Right lobe of liver (tissue), 4 donors: ENCODE measurements around the gene HNRNPUL2.

Source experiments
- POLR2A ChIP-seq: fragments of 450-650 bp; IDR thresholded peaks from one replicate; pipeline ENCODE4 v1.6.1; 2017; ENCODE audit warnings: antibody characterized with exemption, mild to moderate bottlenecking
- TF ChIP-seq, protein P1 (sequence below), 4 donors: fragments of 200-600 bp in 3 of 4; fragments of 450-650 bp in 1 of 4; IDR thresholded peaks; one replicate each; pipeline versions ENCODE4 v1.5.1 to v1.8.0; 2016 to 2022; ENCODE audit warnings: antibody characterized with exemption in 4 of 4, mild to moderate bottlenecking in 2 of 4
- donor health status: DM: no; HTN: no; CAD: no.
- donor health status: DM: no; HTN: no; CAD: no.
- donor health status: DM: no; HTN: yes; CAD: no.

DNA sequence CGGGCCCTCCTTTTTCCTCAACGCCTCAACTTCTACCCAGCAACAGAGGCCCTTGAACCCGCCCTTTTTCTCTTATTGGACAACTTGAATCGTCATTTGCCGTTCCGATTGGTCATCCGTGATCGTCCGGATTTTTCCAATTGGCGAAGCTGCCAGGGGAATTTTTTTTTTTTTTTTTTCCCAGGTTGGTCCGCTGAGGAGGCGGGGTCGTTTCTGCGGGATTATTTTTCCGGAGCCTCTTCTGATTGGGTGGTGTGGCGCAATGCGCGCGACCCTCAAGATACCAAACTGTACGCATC is 564 bp upstream of the HNRNPUL2 start:
- no peak for TF ChIP-seq POLR2A
- TF ChIP-seq, protein P1, sequence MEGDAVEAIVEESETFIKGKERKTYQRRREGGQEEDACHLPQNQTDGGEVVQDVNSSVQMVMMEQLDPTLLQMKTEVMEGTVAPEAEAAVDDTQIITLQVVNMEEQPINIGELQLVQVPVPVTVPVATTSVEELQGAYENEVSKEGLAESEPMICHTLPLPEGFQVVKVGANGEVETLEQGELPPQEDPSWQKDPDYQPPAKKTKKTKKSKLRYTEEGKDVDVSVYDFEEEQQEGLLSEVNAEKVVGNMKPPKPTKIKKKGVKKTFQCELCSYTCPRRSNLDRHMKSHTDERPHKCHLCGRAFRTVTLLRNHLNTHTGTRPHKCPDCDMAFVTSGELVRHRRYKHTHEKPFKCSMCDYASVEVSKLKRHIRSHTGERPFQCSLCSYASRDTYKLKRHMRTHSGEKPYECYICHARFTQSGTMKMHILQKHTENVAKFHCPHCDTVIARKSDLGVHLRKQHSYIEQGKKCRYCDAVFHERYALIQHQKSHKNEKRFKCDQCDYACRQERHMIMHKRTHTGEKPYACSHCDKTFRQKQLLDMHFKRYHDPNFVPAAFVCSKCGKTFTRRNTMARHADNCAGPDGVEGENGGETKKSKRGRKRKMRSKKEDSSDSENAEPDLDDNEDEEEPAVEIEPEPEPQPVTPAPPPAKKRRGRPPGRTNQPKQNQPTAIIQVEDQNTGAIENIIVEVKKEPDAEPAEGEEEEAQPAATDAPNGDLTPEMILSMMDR (IDR thresholded peaks at IDR 0.05): no peak
